Retina (tissue), 1 donor: ENCODE results near the gene DMRTB1.
A peak's percentile ranks its signal among the peaks of the same experiment; 100 is the strongest.

ENCODE experiments used
- DNase-seq: peaks from one replicate; pipeline ENCODE4 v3.0.0-alpha.2; 2016

Gene DMRTB1

GRCh38 chr1:53495633-53496345 lies 36.6 kb downstream of the DMRTB1 start:
- no peak for DNase-seq

GRCh38 chr1:53498555-53499131 lies 39.4 kb downstream of the DMRTB1 start:
- DNase-seq, result no peak

- no peak for DNase-seq
Observed at GRCh38 chr1:53499257-53500203, 40.3 kb downstream of the DMRTB1 start.

GRCh38 chr1:53500204-53501064 lies 41.2 kb downstream of the DMRTB1 start:
- peak; percentile 51 for DNase-seq

- DNase-seq, result peak; percentile 38
Observed at GRCh38 chr1:53501065-53502005, 42.1 kb downstream of the DMRTB1 start.

- DNase-seq, result no peak
Observed at GRCh38 chr1:53502641-53503432, 43.6 kb downstream of the DMRTB1 start.

- DNase-seq, result peak; percentile 82
Observed at GRCh38 chr1:53503433-53504217, 44.4 kb downstream of the DMRTB1 start.

GRCh38 chr1:53504901-53505300 lies 45.7 kb downstream of the DMRTB1 start:
- DNase-seq, result no peak

- no peak for DNase-seq
Observed at GRCh38 chr1:53505401-53505800, 46.2 kb downstream of the DMRTB1 start.

GRCh38 chr1:53505891-53506290 lies 46.7 kb downstream of the DMRTB1 start:
- DNase-seq, result no peak

- DNase-seq, result no peak
Observed at GRCh38 chr1:53506355-53507050, 47.3 kb downstream of the DMRTB1 start.

- DNase-seq, result no peak
Observed at GRCh38 chr1:53507116-53507820, 48.1 kb downstream of the DMRTB1 start.

GRCh38 chr1:53508056-53508990 lies 49.1 kb downstream of the DMRTB1 start:
- no peak for DNase-seq

GRCh38 chr1:53508991-53509666 lies 49.9 kb downstream of the DMRTB1 start:
- no peak for DNase-seq

- no peak for DNase-seq
Observed at GRCh38 chr1:53509775-53510174, 50.6 kb downstream of the DMRTB1 start.

- DNase-seq, result no peak
Observed at GRCh38 chr1:53510215-53510614, 51.0 kb downstream of the DMRTB1 start.
